ENCODE data around the gene ZNF138.

- no peak for TF ChIP-seq EZH2 (IDR thresholded peaks at IDR 0.05; ENCODE audit: low read depth)
- TF ChIP-seq, protein P1, sequence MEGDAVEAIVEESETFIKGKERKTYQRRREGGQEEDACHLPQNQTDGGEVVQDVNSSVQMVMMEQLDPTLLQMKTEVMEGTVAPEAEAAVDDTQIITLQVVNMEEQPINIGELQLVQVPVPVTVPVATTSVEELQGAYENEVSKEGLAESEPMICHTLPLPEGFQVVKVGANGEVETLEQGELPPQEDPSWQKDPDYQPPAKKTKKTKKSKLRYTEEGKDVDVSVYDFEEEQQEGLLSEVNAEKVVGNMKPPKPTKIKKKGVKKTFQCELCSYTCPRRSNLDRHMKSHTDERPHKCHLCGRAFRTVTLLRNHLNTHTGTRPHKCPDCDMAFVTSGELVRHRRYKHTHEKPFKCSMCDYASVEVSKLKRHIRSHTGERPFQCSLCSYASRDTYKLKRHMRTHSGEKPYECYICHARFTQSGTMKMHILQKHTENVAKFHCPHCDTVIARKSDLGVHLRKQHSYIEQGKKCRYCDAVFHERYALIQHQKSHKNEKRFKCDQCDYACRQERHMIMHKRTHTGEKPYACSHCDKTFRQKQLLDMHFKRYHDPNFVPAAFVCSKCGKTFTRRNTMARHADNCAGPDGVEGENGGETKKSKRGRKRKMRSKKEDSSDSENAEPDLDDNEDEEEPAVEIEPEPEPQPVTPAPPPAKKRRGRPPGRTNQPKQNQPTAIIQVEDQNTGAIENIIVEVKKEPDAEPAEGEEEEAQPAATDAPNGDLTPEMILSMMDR (conservative IDR thresholded peaks at IDR 0.05) = no peak
Measured at GRCh38 chr7:64876792-64877713, 82.8 kb downstream of the ZNF138 start.
